ENCODE data around the gene AP1B1. TPM values are rescaled to one million over a fixed set of nuclear protein-coding genes. Genes with fewer than 3 reads are reported as not detected.

Gene AP1B1
- total RNA-seq: 39.7 and 67.7 TPM in 2 replicates

GRCh38 chr22:29387921-29388758 is at the start of gene AP1B1:
AP1B1 (minus strand) TSS chr22:29388570; CDS start chr22:29367243, 21,327 bp downstream.

DNA sequence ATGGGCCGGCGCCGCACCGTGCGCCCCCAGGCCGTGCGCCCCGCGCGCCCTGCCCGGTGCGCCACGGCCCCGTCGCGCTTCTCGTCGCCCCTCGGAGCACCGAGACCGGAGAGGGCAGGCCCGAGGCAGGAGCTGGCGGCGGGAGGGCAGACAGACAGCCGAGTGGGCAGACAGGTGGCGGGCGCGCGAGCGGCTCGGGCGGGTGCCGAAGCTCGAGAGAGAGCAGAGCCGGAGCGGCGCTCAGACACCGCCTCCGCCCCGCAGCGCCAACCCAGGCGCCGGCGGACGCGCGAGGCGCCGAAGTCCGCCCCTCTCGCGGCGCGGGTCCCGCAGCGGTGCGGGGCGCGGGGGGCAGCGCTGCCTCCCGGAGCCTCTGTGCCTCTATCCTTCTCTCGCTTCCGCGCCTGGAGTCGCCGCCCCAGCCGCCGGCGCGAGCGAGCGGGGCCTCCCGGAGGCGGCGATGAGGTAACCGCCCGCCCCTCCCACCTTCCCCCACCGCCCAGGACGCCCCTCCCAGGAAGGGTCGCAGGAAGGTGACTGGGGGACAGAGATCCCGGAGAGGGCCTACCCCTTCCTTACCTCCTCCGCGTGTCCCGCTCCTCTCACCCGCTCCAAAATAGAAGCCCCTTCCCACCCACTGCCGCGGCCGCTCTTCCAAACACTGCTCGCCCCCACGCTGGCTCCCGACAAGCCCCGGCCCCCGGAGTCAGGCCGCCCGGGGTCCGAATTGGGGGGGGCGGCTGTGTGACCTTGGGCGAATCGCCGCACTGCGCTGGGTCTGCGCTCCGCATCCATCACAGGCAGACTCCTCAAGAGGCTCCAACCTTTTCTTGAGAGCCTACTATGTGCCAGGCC is 72.9 kb downstream of the AP1B1 start, which contains the start of gene RASL10A:
RASL10A (minus strand) TSS at position 412 of the 855 bp plus-strand sequence. CDS start 451 bp downstream, outside the sequence.

GRCh38 chr22:29306175-29306834 is 82.1 kb downstream of the AP1B1 start, which contains the start of gene GAS2L1:
GAS2L1 (plus strand) TSS chr22:29306650; CDS start chr22:29308106, 1,456 bp downstream.

Other genes starting within 250 kb of the AP1B1 start
- 0.28 TPM in 1 of 2 replicates, not detected in the other for gene EMID1, start 182.7 kb downstream of the AP1B1 start, total RNA-seq
- 14.0 and 17.5 TPM in 2 replicates for gene RHBDD3, start 120.6 kb downstream of the AP1B1 start, total RNA-seq
- 78.9 and 202 TPM in 2 replicates for gene EWSR1, start 120.3 kb downstream of the AP1B1 start, total RNA-seq
- gene GAS2L1, start 81.9 kb downstream of the AP1B1 start, total RNA-seq: 7.6 and 12.5 TPM in 2 replicates
- gene RASL10A, start 72.9 kb downstream of the AP1B1 start, total RNA-seq: not detected in 2 replicates
- gene RFPL1, start 50.0 kb upstream of the AP1B1 start, total RNA-seq: not detected in 2 replicates
- gene NEFH, start 91.6 kb upstream of the AP1B1 start, total RNA-seq: under 0.01 and 1.7 TPM in 2 replicates
- 47.1 and 51.6 TPM in 2 replicates for gene THOC5, start 165.2 kb upstream of the AP1B1 start, total RNA-seq
- 42.6 and 52.1 TPM in 2 replicates for gene NIPSNAP1, start 192.5 kb upstream of the AP1B1 start, total RNA-seq
- 68.2 and 129 TPM in 2 replicates for gene NF2, start 215.1 kb upstream of the AP1B1 start, total RNA-seq

Measured in regular cardiac myocyte (primary cell).